Uterus (tissue), 4 donors: ENCODE results near the gene RBM15B. TPM values are rescaled to one million over a fixed set of nuclear protein-coding genes. Genes with fewer than 3 reads are reported as not detected.

ENCODE experiments used
- DNase-seq, 2 donors: peaks; one replicate each; pipeline ENCODE4 v3.0.0-alpha.2; 2019 to 2020
- H3K27ac ChIP-seq, 2 donors: fragments of 200-600 bp; sonication (generic); 1 replicate in 1 of 2; 2 replicates in 1 of 2; pipeline ENCODE4 v1.5.1; 2016 to 2018
- H3K27me3 ChIP-seq, 2 donors: fragments of 200-600 bp; sonication (generic); one replicate each; pipeline ENCODE4 v1.5.1; 2018 to 2019; ENCODE audit warnings: control low read depth in 1 of 2
- H3K36me3 ChIP-seq, 2 donors: fragments of 200-600 bp; sonication (generic); one replicate each; pipeline ENCODE4 v1.5.1; 2019; ENCODE audit warnings: control low read depth in 1 of 2
- H3K4me1 ChIP-seq, 2 donors: fragments of 200-600 bp; sonication (generic); one replicate each; pipeline ENCODE4 v1.5.1; 2018 to 2019; ENCODE audit warnings: control low read depth in 1 of 2
- H3K4me3 ChIP-seq, 2 donors: fragments of 200-600 bp; sonication (generic); 1 replicate in 1 of 2; 2 replicates in 1 of 2; pipeline ENCODE4 v1.5.1; 2018 to 2019; ENCODE audit warnings: mild to moderate bottlenecking in 1 of 2
- H3K9me3 ChIP-seq, 2 donors: fragments of 200-600 bp; sonication (generic); one replicate each; pipeline ENCODE4 v1.5.1; 2019; ENCODE audit warnings: control low read depth in 1 of 2
- CTCF ChIP-seq, 4 experiments: fragments of 200-600 bp in 2 of 4; fragments of 450-650 bp in 2 of 4; sonication (generic) in 2 of 4; IDR thresholded peaks; one replicate each; pipeline ENCODE4 v1.5.1; 2016 to 2019; ENCODE audit warnings: antibody characterized with exemption in 4 of 4, mild to moderate bottlenecking in 2 of 4, moderate library complexity in 1 of 4
- POLR2A ChIP-seq, 2 donors: fragments of 450-650 bp; IDR thresholded peaks; one replicate each; pipeline ENCODE4 v1.6.1; 2016; ENCODE audit warnings: antibody characterized with exemption in 2 of 2, mild to moderate bottlenecking in 1 of 2, moderate library complexity in 1 of 2
- intact Hi-C: fragments of 100-400 bp; cut with DNase I; formaldehyde crosslinking; loops from one replicate; pipeline ENCODE4 v1.15.1; 2023; ENCODE audit warnings: low total_unique reads
- total RNA-seq, 4 donors: library from RNA; depleted of rRNA in 3 of 4; stranded (reverse); fragments of >200 nt in 3 of 4; gene quantifications; one replicate each; pipeline versions ENCODE4 v1.1.0 to v1.2.4, GENCODE V29; 2014 to 2023
- donor health status: DM: yes; HTN: yes; CAD: no.

Gene RBM15B
- total RNA-seq, 4 donors from 2014 or later, result 21.2 to 38.9 (median 28.1) TPM

- H3K27me3 ChIP-seq, result no peaks in the 10 kb centered on the region
- TF ChIP-seq POLR2A (IDR thresholded peaks at IDR 0.05) (no peak), CTCF (IDR thresholded peaks at IDR 0.05) (peak; percentile 25 to 46 (median 38))
- peaks cover 3 to 23% of the 10 kb centered on the region in 2 donors for H3K4me1 ChIP-seq
- H3K4me3 ChIP-seq, result no peak overlapping the region
- H3K27ac ChIP-seq, result no peak overlapping the region
- intact Hi-C loops, result loop anchor here (5.0 kb wide), 1 partner anchor 113 kb away; the partner anchor contains the start of gene DCAF1
- no peaks in the 10 kb centered on the region for H3K36me3 ChIP-seq
- no peaks in the 10 kb centered on the region for H3K9me3 ChIP-seq
- DNase-seq, result no peak
Observed at GRCh38 chr3:51389423-51390183, 1.5 kb upstream of the RBM15B start.

- intact Hi-C loops, result loop anchor here (5.0 kb wide), 1 partner anchor 112 kb away; the partner anchor contains the start of gene DCAF1
- Histone ChIP-seq H3K27me3 (no peaks in the 10 kb centered on the region), H3K4me3 (peak overlapping the region; percentile 15 to 36), H3K27ac (peak overlapping the region; percentile 75 to 93), H3K36me3 (no peaks in the 10 kb centered on the region), H3K4me1 (peaks cover 3 to 23% of the 10 kb centered on the region in 2 donors), H3K9me3 (no peaks in the 10 kb centered on the region)
- no peak for DNase-seq
- no peak for TF ChIP-seq POLR2A (IDR thresholded peaks at IDR 0.05)
- peak in 1 of 4 experiments; percentile 91 for TF ChIP-seq CTCF (IDR thresholded peaks at IDR 0.05)
Observed at GRCh38 chr3:51390246-51391074, 625 bp upstream of the RBM15B start.

DNA sequence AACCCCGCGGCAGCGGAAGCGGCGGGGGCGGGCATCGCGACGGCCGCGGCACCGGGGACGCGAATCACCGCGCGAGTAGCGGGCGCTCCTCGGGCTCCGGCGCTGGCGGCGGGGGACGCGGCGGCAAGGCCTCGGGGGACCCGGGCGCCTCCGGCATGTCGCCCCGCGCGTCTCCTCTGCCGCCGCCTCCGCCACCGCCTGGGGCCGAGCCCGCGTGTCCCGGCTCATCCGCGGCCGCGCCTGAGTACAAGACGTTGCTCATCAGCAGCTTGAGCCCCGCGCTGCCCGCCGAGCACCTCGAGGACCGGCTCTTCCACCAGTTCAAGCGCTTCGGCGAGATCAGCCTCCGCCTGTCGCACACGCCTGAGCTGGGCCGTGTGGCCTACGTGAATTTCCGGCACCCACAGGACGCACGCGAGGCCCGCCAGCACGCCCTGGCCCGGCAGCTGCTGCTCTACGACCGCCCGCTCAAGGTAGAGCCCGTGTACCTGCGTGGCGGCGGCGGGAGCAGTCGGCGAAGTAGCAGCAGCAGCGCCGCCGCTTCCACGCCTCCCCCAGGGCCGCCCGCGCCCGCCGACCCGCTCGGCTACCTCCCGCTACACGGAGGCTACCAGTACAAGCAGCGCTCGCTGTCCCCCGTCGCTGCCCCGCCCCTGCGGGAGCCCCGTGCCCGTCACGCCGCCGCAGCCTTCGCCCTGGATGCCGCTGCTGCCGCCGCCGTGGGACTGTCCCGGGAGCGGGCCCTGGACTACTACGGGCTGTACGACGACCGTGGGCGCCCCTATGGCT is 675 bp downstream of the RBM15B start:
- no peak for DNase-seq
- H3K9me3 ChIP-seq, result no peaks in the 10 kb centered on the region
- peak overlapping the region; percentile 80 to 93 for H3K27ac ChIP-seq
- intact Hi-C loops, result loop anchor here (5.0 kb wide), 1 partner anchor 111 kb away; the partner anchor contains the start of gene DCAF1
- no peaks in the 10 kb centered on the region for H3K36me3 ChIP-seq
- H3K4me3 ChIP-seq, result peak overlapping the region; percentile 43 to 92
- peaks cover 0 to 19% of the 10 kb centered on the region in 2 donors for H3K4me1 ChIP-seq
- TF ChIP-seq CTCF (IDR thresholded peaks at IDR 0.05), result no peak
- no peak for TF ChIP-seq POLR2A (IDR thresholded peaks at IDR 0.05)
- no peaks in the 10 kb centered on the region for H3K27me3 ChIP-seq

DNA sequence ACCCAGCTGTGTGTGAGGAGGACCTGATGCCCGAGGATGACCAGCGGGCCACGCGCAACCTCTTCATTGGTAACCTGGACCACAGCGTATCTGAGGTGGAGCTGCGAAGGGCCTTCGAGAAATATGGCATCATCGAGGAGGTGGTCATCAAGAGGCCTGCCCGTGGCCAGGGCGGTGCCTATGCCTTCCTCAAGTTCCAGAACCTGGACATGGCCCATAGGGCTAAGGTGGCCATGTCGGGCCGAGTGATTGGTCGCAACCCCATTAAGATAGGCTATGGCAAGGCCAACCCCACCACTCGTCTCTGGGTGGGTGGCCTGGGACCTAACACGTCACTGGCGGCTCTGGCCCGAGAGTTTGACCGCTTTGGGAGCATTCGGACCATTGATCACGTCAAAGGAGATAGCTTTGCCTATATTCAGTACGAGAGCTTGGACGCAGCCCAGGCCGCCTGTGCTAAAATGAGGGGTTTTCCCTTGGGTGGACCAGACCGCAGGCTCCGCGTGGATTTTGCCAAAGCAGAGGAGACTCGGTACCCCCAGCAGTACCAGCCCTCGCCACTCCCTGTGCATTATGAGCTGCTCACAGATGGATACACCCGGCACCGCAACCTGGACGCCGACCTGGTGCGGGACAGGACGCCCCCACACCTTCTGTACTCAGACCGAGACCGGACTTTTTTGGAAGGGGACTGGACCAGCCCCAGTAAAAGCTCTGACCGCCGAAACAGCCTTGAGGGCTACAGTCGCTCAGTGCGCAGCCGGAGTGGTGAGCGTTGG is 1.5 kb downstream of the RBM15B start:
- Histone ChIP-seq H3K9me3 (no peaks in the 10 kb centered on the region), H3K36me3 (no peaks in the 10 kb centered on the region), H3K4me1 (peaks cover 0 to 19% of the 10 kb centered on the region in 2 donors), H3K27ac (peak overlapping the region; percentile 80 to 93), H3K4me3 (peak overlapping the region in 1 of 2 donors; percentile 92), H3K27me3 (no peaks in the 10 kb centered on the region)
- intact Hi-C loops, result loop anchor here (5.0 kb wide), 1 partner anchor 110 kb away; the partner anchor contains the start of gene DCAF1
- no peak for DNase-seq
- no peak for TF ChIP-seq POLR2A (IDR thresholded peaks at IDR 0.05)
- TF ChIP-seq CTCF (IDR thresholded peaks at IDR 0.05), result no peak
